BLaER1 (cell line): ENCODE measurements around the gene CDHR1.

Experiments used
- H3K27ac ChIP-seq: shearing (Covaris generic); formaldehyde crosslinking; 2 replicates; pipeline ENCODE4 v1.8.1; 2022
- H3K27me3 ChIP-seq: shearing (Covaris generic); formaldehyde crosslinking; 2 replicates; pipeline ENCODE4 v1.8.1; 2022
- H3K36me3 ChIP-seq: shearing (Covaris generic); formaldehyde crosslinking; 2 replicates; pipeline ENCODE4 v1.8.1; 2022
- H3K4me1 ChIP-seq: shearing (Covaris generic); formaldehyde crosslinking; 2 replicates; pipeline ENCODE4 v1.8.1; 2022
- H3K4me2 ChIP-seq: shearing (Covaris generic); formaldehyde crosslinking; 2 replicates; pipeline ENCODE4 v1.8.1; 2022
- H3K4me3 ChIP-seq: shearing (Covaris generic); formaldehyde crosslinking; 2 replicates; pipeline ENCODE4 v1.8.1; 2022
- H3K9ac ChIP-seq: shearing (Covaris generic); formaldehyde crosslinking; 2 replicates; pipeline ENCODE4 v1.8.1; 2022
- H3K9me3 ChIP-seq: shearing (Covaris generic); formaldehyde crosslinking; 2 replicates; pipeline ENCODE4 v1.8.1; 2022
- H4K20me1 ChIP-seq: shearing (Covaris generic); formaldehyde crosslinking; 2 replicates; pipeline ENCODE4 v1.8.1; 2022
- Cebpa-rat ChIP-seq: shearing (Covaris generic); IDR thresholded peaks from 2 replicates; pipeline ENCODE4 v1.8.1; 2022

The CDHR1 gene

GRCh38 chr10:84196941-84197340 is 2.6 kb downstream of the CDHR1 start:
- H3K4me3 ChIP-seq, result no peak overlapping the region

GRCh38 chr10:84197643-84198042 is 3.3 kb downstream of the CDHR1 start:
- Histone ChIP-seq H3K36me3 (no peaks in the 10 kb centered on the region), H3K27ac (no peak overlapping the region), H4K20me1 (no peaks in the 10 kb centered on the region), H3K27me3 (peaks cover 48% of the 10 kb centered on the region), H3K9me3 (peaks cover 6% of the 10 kb centered on the region; the same call in 1 of the 2 replicates), H3K4me1 (no peaks in the 10 kb centered on the region), H3K4me2 (no peak overlapping the region), H3K9ac (no peak overlapping the region), H3K4me3 (no peak overlapping the region)
- TF ChIP-seq Cebpa-rat, result no peak

More at GRCh38 chr10:84196941-84197340, 2.6 kb downstream of the CDHR1 start:
- H3K9ac ChIP-seq, result no peak overlapping the region
- no peak overlapping the region for H3K27ac ChIP-seq
- no peak for TF ChIP-seq Cebpa-rat
- peaks cover 50% of the 10 kb centered on the region for H3K27me3 ChIP-seq
- no peak overlapping the region for H3K4me2 ChIP-seq
- H4K20me1 ChIP-seq, result no peaks in the 10 kb centered on the region
- no peaks in the 10 kb centered on the region for H3K4me1 ChIP-seq
- peaks cover 6% of the 10 kb centered on the region; the same call in 1 of the 2 replicates for H3K9me3 ChIP-seq
- H3K36me3 ChIP-seq, result no peaks in the 10 kb centered on the region

GRCh38 chr10:84198206-84198915 is 4.0 kb downstream of the CDHR1 start:
- no peak overlapping the region for H3K9ac ChIP-seq
- no peak overlapping the region for H3K27ac ChIP-seq
- no peak overlapping the region for H3K4me3 ChIP-seq
- peaks cover 6% of the 10 kb centered on the region; the same call in 1 of the 2 replicates for H3K9me3 ChIP-seq
- no peak for TF ChIP-seq Cebpa-rat
- no peaks in the 10 kb centered on the region for H4K20me1 ChIP-seq
- no peaks in the 10 kb centered on the region for H3K36me3 ChIP-seq
- peaks cover 40% of the 10 kb centered on the region for H3K27me3 ChIP-seq
- no peaks in the 10 kb centered on the region for H3K4me1 ChIP-seq
- no peak overlapping the region for H3K4me2 ChIP-seq

GRCh38 chr10:84200537-84201243 is 6.4 kb downstream of the CDHR1 start:
- TF ChIP-seq Cebpa-rat, result no peak
- Histone ChIP-seq H3K36me3 (no peaks in the 10 kb centered on the region), H3K4me3 (no peak overlapping the region), H4K20me1 (no peaks in the 10 kb centered on the region), H3K9me3 (no peaks in the 10 kb centered on the region), H3K9ac (no peak overlapping the region), H3K27me3 (peaks cover 17% of the 10 kb centered on the region), H3K4me2 (no peak overlapping the region), H3K4me1 (no peaks in the 10 kb centered on the region), H3K27ac (no peak overlapping the region)

- Histone ChIP-seq H3K27me3 (peaks cover 12% of the 10 kb centered on the region), H3K4me1 (no peaks in the 10 kb centered on the region)
Measured at GRCh38 chr10:84201244-84201606, 6.9 kb downstream of the CDHR1 start.

GRCh38 chr10:84201682-84202081 is 7.3 kb downstream of the CDHR1 start:
- no peaks in the 10 kb centered on the region for H3K9me3 ChIP-seq
- H3K9ac ChIP-seq, result no peak overlapping the region
- no peak overlapping the region for H3K4me2 ChIP-seq
- no peaks in the 10 kb centered on the region for H4K20me1 ChIP-seq
- no peak overlapping the region for H3K4me3 ChIP-seq
- TF ChIP-seq Cebpa-rat, result no peak
- H3K36me3 ChIP-seq, result no peaks in the 10 kb centered on the region
- H3K4me1 ChIP-seq, result no peaks in the 10 kb centered on the region
- H3K27me3 ChIP-seq, result 0 out of 2 replicates have a peak, but pooled peaks cover 7% of the 10 kb centered on the region
- no peak overlapping the region for H3K27ac ChIP-seq

More at GRCh38 chr10:84201244-84201606, 6.9 kb downstream of the CDHR1 start:
- Histone ChIP-seq H4K20me1 (no peaks in the 10 kb centered on the region), H3K27ac (no peak overlapping the region), H3K4me2 (no peak overlapping the region), H3K36me3 (no peaks in the 10 kb centered on the region), H3K9me3 (no peaks in the 10 kb centered on the region), H3K4me3 (no peak overlapping the region), H3K9ac (no peak overlapping the region)
- no peak for TF ChIP-seq Cebpa-rat

- no peak overlapping the region for H3K4me2 ChIP-seq
- H3K36me3 ChIP-seq, result no peaks in the 10 kb centered on the region
- H3K27ac ChIP-seq, result no peak overlapping the region
- no peak for TF ChIP-seq Cebpa-rat
- 0 out of 2 replicates have a peak, but pooled peaks cover under 1% of the 10 kb centered on the region for H3K27me3 ChIP-seq
- H3K9ac ChIP-seq, result no peak overlapping the region
- no peaks in the 10 kb centered on the region for H3K4me1 ChIP-seq
- no peak overlapping the region for H3K4me3 ChIP-seq
- no peaks in the 10 kb centered on the region for H4K20me1 ChIP-seq
- no peaks in the 10 kb centered on the region for H3K9me3 ChIP-seq
Measured at GRCh38 chr10:84202349-84202748, 8.0 kb downstream of the CDHR1 start.

- no peak for TF ChIP-seq Cebpa-rat
- no peak overlapping the region for H3K4me3 ChIP-seq
- no peaks in the 10 kb centered on the region for H3K9me3 ChIP-seq
- H4K20me1 ChIP-seq, result no peaks in the 10 kb centered on the region
- H3K36me3 ChIP-seq, result no peaks in the 10 kb centered on the region
- no peaks in the 10 kb centered on the region for H3K4me1 ChIP-seq
- no peaks in the 10 kb centered on the region for H3K27me3 ChIP-seq
- no peak overlapping the region for H3K4me2 ChIP-seq
- H3K9ac ChIP-seq, result no peak overlapping the region
- no peak overlapping the region for H3K27ac ChIP-seq
Measured at GRCh38 chr10:84204122-84204521, 9.8 kb downstream of the CDHR1 start.

GRCh38 chr10:84204610-84205009 is 10.3 kb downstream of the CDHR1 start:
- Histone ChIP-seq H3K36me3 (no peaks in the 10 kb centered on the region), H3K4me2 (no peak overlapping the region), H3K4me3 (no peak overlapping the region), H3K9me3 (no peaks in the 10 kb centered on the region), H3K9ac (no peak overlapping the region), H3K4me1 (no peaks in the 10 kb centered on the region), H4K20me1 (no peaks in the 10 kb centered on the region), H3K27ac (no peak overlapping the region), H3K27me3 (no peaks in the 10 kb centered on the region)
- no peak for TF ChIP-seq Cebpa-rat

GRCh38 chr10:84205049-84205852 is 10.9 kb downstream of the CDHR1 start:
- H4K20me1 ChIP-seq, result no peaks in the 10 kb centered on the region
- H3K27ac ChIP-seq, result no peak overlapping the region
- H3K27me3 ChIP-seq, result no peaks in the 10 kb centered on the region
- TF ChIP-seq Cebpa-rat, result no peak
- H3K36me3 ChIP-seq, result no peaks in the 10 kb centered on the region
- H3K9ac ChIP-seq, result no peak overlapping the region
- no peaks in the 10 kb centered on the region for H3K4me1 ChIP-seq
- no peaks in the 10 kb centered on the region for H3K9me3 ChIP-seq
- no peak overlapping the region for H3K4me2 ChIP-seq
- no peak overlapping the region for H3K4me3 ChIP-seq
